Breast epithelium (tissue), 3 donors: ENCODE results near the gene HIBADH.

Experiments used
- POLR2A ChIP-seq: fragments of 450-650 bp; IDR thresholded peaks from one replicate; pipeline ENCODE4 v1.6.1; 2016; ENCODE audit warnings: antibody characterized with exemption, mild to moderate bottlenecking, moderate library complexity
- POLR2AphosphoS5 ChIP-seq, 3 donors: sonication (generic); formaldehyde crosslinking; IDR thresholded peaks; one replicate each; pipeline ENCODE4 v1.6.1; 2017; ENCODE audit warnings: antibody characterized with exemption in 3 of 3
- TF ChIP-seq, protein P1 (sequence below), 3 donors: fragments of 450-650 bp; IDR thresholded peaks; one replicate each; pipeline ENCODE4 v1.5.1; 2016 to 2017; ENCODE audit warnings: antibody characterized with exemption in 3 of 3, mild to moderate bottlenecking in 3 of 3, moderate library complexity in 3 of 3

DNA sequence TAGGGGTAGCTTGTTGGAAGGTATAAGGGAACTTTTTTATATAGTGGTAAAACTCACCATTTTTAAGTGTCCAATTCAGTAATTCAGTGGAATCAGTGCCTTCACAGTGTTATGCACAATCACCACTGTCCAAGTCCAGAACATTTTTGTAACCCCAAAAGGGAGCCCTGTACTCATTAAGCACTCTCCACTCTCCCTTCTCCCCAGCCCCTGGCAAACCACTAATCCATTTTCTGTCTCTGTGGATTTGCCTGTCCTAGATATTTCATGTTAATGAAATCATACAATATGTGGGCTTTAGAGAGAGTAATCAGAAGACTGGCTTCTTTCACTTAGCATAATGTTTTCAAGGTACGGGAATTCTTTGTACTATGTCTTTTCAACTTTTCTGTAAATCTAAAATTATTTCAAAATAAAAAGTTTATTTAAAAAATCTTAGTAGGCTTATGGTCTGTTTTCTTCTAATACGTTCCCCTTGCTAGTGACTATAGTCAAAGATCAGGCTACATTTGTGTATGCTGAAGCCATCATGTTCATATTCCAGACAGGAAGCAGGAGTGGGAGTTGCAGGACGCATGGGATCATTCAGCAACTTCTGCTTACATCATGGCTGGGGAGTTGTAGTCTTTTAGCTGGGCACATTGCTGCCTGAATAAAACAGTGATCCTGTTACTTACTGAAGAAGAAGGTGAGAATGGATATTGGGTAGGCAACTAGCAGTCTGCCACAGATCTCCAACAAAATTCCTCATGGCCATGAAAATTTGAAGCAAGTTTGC, 41.9 kb upstream of the HIBADH start:
- TF ChIP-seq, protein P1, sequence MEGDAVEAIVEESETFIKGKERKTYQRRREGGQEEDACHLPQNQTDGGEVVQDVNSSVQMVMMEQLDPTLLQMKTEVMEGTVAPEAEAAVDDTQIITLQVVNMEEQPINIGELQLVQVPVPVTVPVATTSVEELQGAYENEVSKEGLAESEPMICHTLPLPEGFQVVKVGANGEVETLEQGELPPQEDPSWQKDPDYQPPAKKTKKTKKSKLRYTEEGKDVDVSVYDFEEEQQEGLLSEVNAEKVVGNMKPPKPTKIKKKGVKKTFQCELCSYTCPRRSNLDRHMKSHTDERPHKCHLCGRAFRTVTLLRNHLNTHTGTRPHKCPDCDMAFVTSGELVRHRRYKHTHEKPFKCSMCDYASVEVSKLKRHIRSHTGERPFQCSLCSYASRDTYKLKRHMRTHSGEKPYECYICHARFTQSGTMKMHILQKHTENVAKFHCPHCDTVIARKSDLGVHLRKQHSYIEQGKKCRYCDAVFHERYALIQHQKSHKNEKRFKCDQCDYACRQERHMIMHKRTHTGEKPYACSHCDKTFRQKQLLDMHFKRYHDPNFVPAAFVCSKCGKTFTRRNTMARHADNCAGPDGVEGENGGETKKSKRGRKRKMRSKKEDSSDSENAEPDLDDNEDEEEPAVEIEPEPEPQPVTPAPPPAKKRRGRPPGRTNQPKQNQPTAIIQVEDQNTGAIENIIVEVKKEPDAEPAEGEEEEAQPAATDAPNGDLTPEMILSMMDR (IDR thresholded peaks at IDR 0.05) = no peak
- TF ChIP-seq POLR2A (no peak), POLR2AphosphoS5 (IDR thresholded peaks at IDR 0.05) (no peak)
